Diencephalon (tissue), 1 donor: ENCODE measurements around the gene YIPF2. TPM values are rescaled to one million over a fixed set of nuclear protein-coding genes. Genes with fewer than 3 reads are reported as not detected.

Source experiments
- total RNA-seq: library from RNA; depleted of rRNA; stranded (reverse); fragments of >200 nt; gene quantifications from one replicate; pipeline ENCODE4 v1.2.3, GENCODE V29; 2014

The YIPF2 gene
- 28.8 TPM for total RNA-seq

DNA sequence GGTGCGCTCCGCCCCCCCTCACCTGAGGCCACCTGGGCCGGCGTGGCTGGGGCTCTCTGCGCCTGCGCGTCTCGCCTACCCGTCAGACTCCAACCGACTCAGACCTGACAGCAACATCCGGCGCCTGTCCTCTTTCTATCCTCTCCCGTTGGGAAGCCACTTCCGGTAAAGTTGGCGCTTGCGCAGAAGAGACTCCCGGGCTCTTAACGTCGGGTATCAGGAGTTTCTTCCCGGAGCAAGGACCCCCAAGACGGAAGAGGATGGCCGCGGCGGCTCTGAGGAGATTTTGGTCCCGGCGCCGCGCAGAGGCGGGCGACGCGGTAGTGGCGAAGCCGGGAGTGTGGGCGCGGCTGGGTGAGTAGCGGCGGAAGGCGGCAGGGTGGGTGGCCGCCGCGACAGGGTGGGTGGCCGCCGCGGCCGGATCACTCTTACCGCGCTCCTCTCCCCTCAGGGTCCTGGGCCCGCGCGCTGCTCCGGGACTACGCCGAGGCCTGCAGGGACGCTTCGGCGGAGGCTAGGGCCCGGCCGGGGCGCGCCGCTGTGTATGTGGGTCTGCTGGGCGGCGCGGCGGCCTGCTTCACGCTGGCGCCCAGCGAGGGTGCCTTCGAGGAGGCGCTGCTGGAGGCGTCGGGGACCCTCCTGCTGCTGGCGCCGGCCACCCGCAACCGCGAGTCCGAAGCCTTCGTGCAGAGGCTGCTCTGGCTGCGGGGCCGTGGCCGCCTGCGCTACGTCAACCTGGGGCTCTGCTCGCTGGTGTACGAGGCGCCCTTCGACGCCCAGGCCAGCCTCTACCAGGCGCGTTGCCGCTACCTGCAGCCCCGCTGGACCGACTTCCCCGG, at the start of gene YIPF2, which contains the start of gene TIMM29:
Gene YIPF2, minus strand, starts transcription at position 77 of the 839 bp plus-strand sequence. CDS start 229 bp downstream, outside the sequence.
Gene TIMM29, plus strand, starts transcription at position 249 of the 839 bp plus-strand sequence. Its CDS starts 12 bp downstream, at position 261.

DNA sequence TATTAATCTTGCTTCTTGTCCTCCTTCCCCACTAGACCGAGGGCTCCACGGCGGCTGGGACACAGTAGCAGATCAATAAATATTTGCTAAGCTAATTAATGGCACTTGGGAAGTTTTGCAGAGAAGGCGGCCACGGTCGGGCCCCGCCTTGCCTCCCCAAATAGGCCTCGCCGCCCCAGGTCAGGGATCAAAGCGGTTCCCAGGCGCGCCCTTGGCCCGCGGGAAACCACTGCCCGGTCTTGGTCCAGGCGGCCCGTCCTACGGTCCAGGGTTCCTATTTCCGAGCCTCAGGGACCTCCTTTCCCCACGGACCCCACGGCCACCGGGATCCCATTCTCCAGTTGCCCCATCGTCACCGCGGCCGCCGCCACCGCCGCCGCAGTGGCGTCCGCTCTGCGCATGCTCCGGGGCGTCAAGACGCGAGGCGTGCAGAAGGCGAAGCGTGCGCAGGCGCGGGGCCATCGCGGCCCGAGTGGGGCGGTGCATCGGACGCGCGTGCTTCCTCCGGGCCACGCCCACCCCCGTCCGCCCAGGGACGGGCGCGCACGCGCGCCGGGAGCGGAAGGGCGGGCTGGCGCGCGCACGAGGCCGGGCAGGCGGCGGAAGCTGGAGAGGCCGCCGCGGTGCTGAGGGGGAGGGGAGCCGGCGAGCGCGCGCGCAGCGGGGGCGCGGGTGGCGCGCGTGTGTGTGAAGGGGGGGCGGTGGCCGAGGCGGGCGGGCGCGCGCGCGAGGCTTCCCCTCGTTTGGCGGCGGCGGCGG, 32.1 kb upstream of the YIPF2 start, which contains the start of gene SMARCA4:
Gene SMARCA4, plus strand, starts transcription at position 717 of the 759 bp plus-strand sequence. CDS start 23,122 bp downstream, outside the sequence.

Other genes starting within 250 kb of the YIPF2 start
- 30.9 TPM for gene QTRT1, start 227.2 kb downstream of the YIPF2 start, total RNA-seq
- gene DNM2, start 210.6 kb downstream of the YIPF2 start, total RNA-seq = 50.3 TPM
- gene TMED1, start 92.4 kb downstream of the YIPF2 start, total RNA-seq = 14.3 TPM
- 1.2 TPM for gene C19orf38, start 80.2 kb downstream of the YIPF2 start, total RNA-seq
- 30.9 TPM for gene CARM1, start 57.1 kb downstream of the YIPF2 start, total RNA-seq
- gene TIMM29, start 172 bp upstream of the YIPF2 start, total RNA-seq = 27.9 TPM
- 106 TPM for gene SMARCA4, start 32.4 kb upstream of the YIPF2 start, total RNA-seq
- gene LDLR, start 160.8 kb upstream of the YIPF2 start, total RNA-seq = 29.8 TPM
- gene SPC24, start 227.1 kb upstream of the YIPF2 start, total RNA-seq = 9.0 TPM